Epithelial cell of alveolus of lung (primary cell): ENCODE measurements around the gene RGS8. TPM values are rescaled to one million over a fixed set of nuclear protein-coding genes. Genes with fewer than 3 reads are reported as not detected.

Experiments
- total RNA-seq: library from RNA; depleted of rRNA; stranded (reverse); fragments of >200 nt; gene quantifications from 2 replicates; pipeline ENCODE4 v1.2.1, GENCODE V29; 2015

Gene RGS8, protein sequence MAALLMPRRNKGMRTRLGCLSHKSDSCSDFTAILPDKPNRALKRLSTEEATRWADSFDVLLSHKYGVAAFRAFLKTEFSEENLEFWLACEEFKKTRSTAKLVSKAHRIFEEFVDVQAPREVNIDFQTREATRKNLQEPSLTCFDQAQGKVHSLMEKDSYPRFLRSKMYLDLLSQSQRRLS
- not detected in 2 replicates for total RNA-seq

GRCh38 chr1:182684116-182684828, at the start of gene RGS8:
Gene RGS8 (minus strand): TSS chr1:182684587. CDS start chr1:182669649, 14,938 bp downstream.

Other genes with a start within 250 kb of the RGS8 start
- gene RGSL1, start 234.4 kb downstream of the RGS8 start, total RNA-seq, result not detected in 2 replicates
- 2.6 and 3.9 TPM in 2 replicates for gene RNASEL, start 95.3 kb downstream of the RGS8 start, total RNA-seq
- gene RGS16, start 80.2 kb downstream of the RGS8 start, total RNA-seq, result 0.39 and 0.40 TPM in 2 replicates
- 0.24 and 0.52 TPM in 2 replicates for gene NPL, start 105.2 kb upstream of the RGS8 start, total RNA-seq
- gene DHX9, start 154.8 kb upstream of the RGS8 start, total RNA-seq, result 73.1 and 98.9 TPM in 2 replicates